ENCODE data around the gene SATB2.
A peak's percentile ranks its signal among the peaks of the same experiment; 100 is the strongest.

The SATB2 gene

GRCh38 chr2:199278099-199278498 is 179.6 kb downstream of the SATB2 start:
- DNase-seq = no peak
- H3K36me3 ChIP-seq = no peaks in the 10 kb centered on the region
- H3K4me1 ChIP-seq = peaks cover 10% of the 10 kb centered on the region
- H3K9me3 ChIP-seq = no peaks in the 10 kb centered on the region
- TF ChIP-seq CTCF (IDR thresholded peaks at IDR 0.05; ENCODE audit: low read depth, low read length) = no peak
- no peaks in the 10 kb centered on the region for H3K27me3 ChIP-seq
- no peak overlapping the region for H3K4me3 ChIP-seq (ENCODE audit: low read depth, low read length)

- H3K4me3 ChIP-seq (ENCODE audit: low read depth, low read length) = no peak overlapping the region
- H3K36me3 ChIP-seq = no peaks in the 10 kb centered on the region
- H3K27me3 ChIP-seq = no peaks in the 10 kb centered on the region
- H3K4me1 ChIP-seq = peaks cover 15% of the 10 kb centered on the region
- no peaks in the 10 kb centered on the region; the same call in 1 of the 2 replicates for H3K9me3 ChIP-seq
- TF ChIP-seq CTCF (IDR thresholded peaks at IDR 0.05; ENCODE audit: low read depth, low read length) = no peak
- DNase-seq = no peak
Observed at GRCh38 chr2:199273042-199273511, 184.7 kb downstream of the SATB2 start.

- TF ChIP-seq CTCF (IDR thresholded peaks at IDR 0.05; ENCODE audit: low read depth, low read length) = no peak
- Histone ChIP-seq H3K36me3 (no peaks in the 10 kb centered on the region), H3K27me3 (no peaks in the 10 kb centered on the region), H3K4me1 (no peaks in the 10 kb centered on the region), H3K9me3 (peaks cover 4% of the 10 kb centered on the region; the same call in 1 of the 2 replicates), H3K4me3 (ENCODE audit: low read depth, low read length) (no peak overlapping the region)
- DNase-seq = no peak
Observed at GRCh38 chr2:199261936-199262335, 195.8 kb downstream of the SATB2 start.

GRCh38 chr2:199261239-199261638 is 196.5 kb downstream of the SATB2 start:
- DNase-seq = no peak
- H3K4me1 ChIP-seq = no peaks in the 10 kb centered on the region
- H3K36me3 ChIP-seq = no peaks in the 10 kb centered on the region
- H3K9me3 ChIP-seq = peaks cover 4% of the 10 kb centered on the region; the same call in 1 of the 2 replicates
- H3K27me3 ChIP-seq = no peaks in the 10 kb centered on the region
- no peak for TF ChIP-seq CTCF (IDR thresholded peaks at IDR 0.05; ENCODE audit: low read depth, low read length)
- no peak overlapping the region for H3K4me3 ChIP-seq (ENCODE audit: low read depth, low read length)

GRCh38 chr2:199259671-199260070 is 198.1 kb downstream of the SATB2 start:
- Histone ChIP-seq H3K27me3 (no peaks in the 10 kb centered on the region), H3K4me3 (ENCODE audit: low read depth, low read length) (no peak overlapping the region), H3K4me1 (no peaks in the 10 kb centered on the region), H3K36me3 (no peaks in the 10 kb centered on the region), H3K9me3 (peaks cover 4% of the 10 kb centered on the region; the same call in 1 of the 2 replicates)
- no peak for TF ChIP-seq CTCF (IDR thresholded peaks at IDR 0.05; ENCODE audit: low read depth, low read length)
- no peak for DNase-seq

- Histone ChIP-seq H3K4me1 (no peaks in the 10 kb centered on the region), H3K27me3 (no peaks in the 10 kb centered on the region), H3K36me3 (no peaks in the 10 kb centered on the region), H3K4me3 (ENCODE audit: low read depth, low read length) (no peak overlapping the region), H3K9me3 (no peaks in the 10 kb centered on the region; the same call in 1 of the 2 replicates)
- DNase-seq = no peak
- peak; percentile 13; the same call in 1 of the 2 replicates for TF ChIP-seq CTCF (IDR thresholded peaks at IDR 0.05; ENCODE audit: low read depth, low read length)
Observed at GRCh38 chr2:199258291-199258690, 199.4 kb downstream of the SATB2 start.
